Activated T-cell treated with anti-CD3 and anti-CD28 coated beads, Interleukin-2, amount 50 U/mL, for 24 hours (primary cell): ENCODE results near the gene NID1.
"Not testable (repeated sequence)": the region's sequence is repeated elsewhere in the genome, so short reads cannot be mapped to it uniquely, and the experiment has no call there.

ENCODE experiments used
- DNase-seq: peaks from one replicate; pipeline ENCODE4 v3.0.0-alpha.2; 2020
- H3K27ac Mint-ChIP-seq: 2 replicates; pipeline ENCODE4 v1.8.0; 2020; ENCODE audit warnings: mild to moderate bottlenecking, mixed read lengths
- H3K27me3 Mint-ChIP-seq: 2 replicates; pipeline ENCODE4 v1.8.0; 2020; ENCODE audit warnings: mixed read lengths
- H3K36me3 Mint-ChIP-seq: 2 replicates; pipeline ENCODE4 v1.8.0; 2020; ENCODE audit warnings: low read depth, mixed read lengths
- H3K4me1 Mint-ChIP-seq: 2 replicates; pipeline ENCODE4 v1.8.0; 2020; ENCODE audit warnings: low read depth, mixed read lengths
- H3K4me3 Mint-ChIP-seq: 2 replicates; pipeline ENCODE4 v1.8.0; 2020; ENCODE audit warnings: mild to moderate bottlenecking, moderate library complexity, mixed read lengths
- H3K9me3 Mint-ChIP-seq: 2 replicates; pipeline ENCODE4 v1.8.0; 2020; ENCODE audit warnings: mixed read lengths

NID1 gene

DNA sequence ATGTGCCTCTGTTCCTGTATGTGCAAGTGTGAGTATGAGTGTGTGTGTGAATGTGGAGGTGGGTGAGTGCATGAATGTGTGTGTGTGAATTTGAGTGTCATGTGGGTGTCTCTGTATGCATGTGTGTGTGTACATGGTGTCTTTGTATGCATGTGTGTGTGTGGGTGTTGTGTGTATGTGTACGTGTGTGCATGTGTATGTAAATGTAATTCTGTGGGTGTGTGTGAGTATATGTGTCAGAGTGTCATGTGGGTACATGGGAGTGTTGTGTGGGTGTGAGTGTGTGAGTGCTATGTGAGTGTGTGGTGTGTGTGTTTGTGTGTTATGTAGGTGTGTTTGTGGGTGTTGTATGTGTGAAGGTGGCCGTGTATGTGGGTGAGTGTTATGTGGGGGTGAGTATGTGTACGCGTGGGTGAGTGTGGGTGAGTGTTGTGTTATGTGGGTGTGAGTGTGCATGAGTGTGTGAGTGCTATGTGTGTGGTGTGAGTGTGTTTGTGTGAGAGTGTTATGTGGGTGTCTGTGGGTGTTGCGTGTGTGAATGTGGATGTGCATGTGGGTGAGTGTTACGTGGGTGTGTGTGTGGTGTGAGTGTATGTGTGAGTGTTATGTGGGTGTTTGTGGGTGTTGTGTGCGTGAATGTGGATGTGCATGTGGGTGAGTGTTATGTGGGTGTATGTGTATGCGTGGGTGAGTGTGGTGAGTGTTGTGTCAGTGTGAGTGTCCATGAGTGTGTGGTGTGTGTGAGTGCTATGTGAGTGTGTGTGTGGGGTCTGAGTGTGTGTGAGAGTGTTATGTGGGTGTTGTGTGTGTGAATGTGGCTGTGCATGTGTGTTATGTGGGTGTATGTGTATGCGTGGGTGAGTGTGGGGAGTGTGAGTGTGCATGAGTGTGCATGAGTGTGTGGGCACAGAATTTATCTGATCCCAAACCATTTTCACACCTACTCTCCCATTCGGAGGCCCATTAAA lies 36.6 kb upstream of the NID1 start:
- DNase-seq, result no peak
- Mint-ChIP-seq H3K4me3 (no peak overlapping the region), H3K9me3 (peaks cover 9% of the 10 kb centered on the region), H3K36me3 (peaks cover 3% of the 10 kb centered on the region), H3K27me3 (peaks cover 2% of the 10 kb centered on the region), H3K4me1 (peaks cover 10% of the 10 kb centered on the region), H3K27ac (no peak overlapping the region)

DNA sequence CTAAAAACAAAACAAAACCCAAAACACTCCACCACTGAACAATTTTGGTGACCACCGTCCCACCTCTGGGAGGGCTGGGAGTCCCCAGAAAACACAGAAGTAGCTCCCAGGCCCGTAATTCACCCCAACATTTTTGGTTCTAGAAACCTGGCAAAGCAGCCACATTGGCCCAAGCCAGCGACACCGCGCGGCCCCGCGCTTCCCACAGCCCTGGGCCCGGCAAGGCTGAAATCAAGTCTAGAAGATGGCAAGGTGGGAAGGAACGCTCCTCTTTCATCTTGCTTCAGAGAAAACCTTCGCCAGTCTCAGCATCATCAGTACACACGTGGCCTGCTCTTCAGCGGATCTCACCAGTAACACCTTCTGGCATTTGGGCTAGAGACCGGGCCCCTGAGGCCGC lies 35.9 kb upstream of the NID1 start:
- Mint-ChIP-seq H3K9me3 (peaks cover 10% of the 10 kb centered on the region), H3K36me3 (peaks cover 4% of the 10 kb centered on the region), H3K4me3 (no peak overlapping the region), H3K27ac (no peak overlapping the region), H3K4me1 (peaks cover 11% of the 10 kb centered on the region), H3K27me3 (peaks cover 2% of the 10 kb centered on the region)
- no peak for DNase-seq

DNA sequence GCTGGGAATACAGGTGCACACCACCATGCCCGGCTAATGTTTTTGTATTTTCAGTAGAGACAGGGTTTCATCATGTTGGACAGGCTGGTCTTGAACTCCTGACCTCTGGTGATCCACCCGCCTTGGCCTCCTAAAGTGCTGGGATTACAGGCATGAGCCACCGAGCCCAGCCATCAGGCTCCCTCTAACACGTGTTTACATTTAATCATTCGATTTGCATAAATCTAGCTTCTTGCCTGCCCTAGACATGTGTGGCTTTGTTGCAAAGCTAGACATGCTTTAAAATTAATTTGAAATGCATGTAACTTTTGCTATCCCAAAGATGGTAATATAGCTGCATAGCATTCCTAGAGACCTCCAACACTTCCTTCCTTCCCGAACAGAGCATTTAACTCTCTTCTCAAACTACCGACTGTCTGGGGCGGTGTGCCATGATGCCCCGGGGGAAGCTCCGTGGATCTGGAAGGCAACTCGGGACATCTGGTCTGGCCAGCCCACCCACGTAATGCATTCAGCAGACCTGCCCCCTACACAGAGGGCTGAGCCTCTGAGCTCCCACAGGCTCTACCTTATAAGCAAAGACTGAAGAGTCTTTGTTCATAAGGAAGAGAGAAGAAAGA lies 34.6 kb upstream of the NID1 start:
- Mint-ChIP-seq H3K27ac (no peak overlapping the region), H3K9me3 (peaks cover 10% of the 10 kb centered on the region), H3K4me1 (peaks cover 11% of the 10 kb centered on the region), H3K27me3 (peaks cover 10% of the 10 kb centered on the region), H3K36me3 (peaks cover 4% of the 10 kb centered on the region), H3K4me3 (no peak overlapping the region)
- DNase-seq, result no peak

DNA sequence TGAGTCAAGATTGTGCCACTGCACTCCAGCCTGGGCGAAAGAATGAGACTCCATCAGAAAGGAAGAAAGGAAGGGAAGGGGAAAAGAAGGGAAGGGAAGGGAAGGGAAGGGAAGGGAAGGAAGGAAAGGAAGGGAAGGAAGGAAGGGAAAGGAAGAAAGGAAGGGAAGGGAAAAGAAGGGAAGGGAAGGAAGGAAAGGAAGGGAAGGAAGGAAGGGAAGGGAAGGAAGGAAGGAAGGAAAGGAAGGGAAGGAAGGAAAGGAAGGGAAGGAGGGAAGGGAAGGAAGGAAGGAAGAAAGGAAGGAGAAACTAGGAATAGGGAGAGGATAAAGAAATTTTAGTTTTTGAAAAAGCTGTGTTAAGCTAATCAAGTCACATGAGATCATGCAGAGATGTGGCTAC lies 33.4 kb upstream of the NID1 start:
- peaks cover 9% of the 10 kb centered on the region for H3K4me1 Mint-ChIP-seq
- H3K4me3 Mint-ChIP-seq, result no peak overlapping the region
- peaks cover 19% of the 10 kb centered on the region for H3K27me3 Mint-ChIP-seq
- peaks cover 4% of the 10 kb centered on the region for H3K36me3 Mint-ChIP-seq
- H3K9me3 Mint-ChIP-seq, result peaks cover 10% of the 10 kb centered on the region
- no peak overlapping the region for H3K27ac Mint-ChIP-seq
- DNase-seq, result no peak

DNA sequence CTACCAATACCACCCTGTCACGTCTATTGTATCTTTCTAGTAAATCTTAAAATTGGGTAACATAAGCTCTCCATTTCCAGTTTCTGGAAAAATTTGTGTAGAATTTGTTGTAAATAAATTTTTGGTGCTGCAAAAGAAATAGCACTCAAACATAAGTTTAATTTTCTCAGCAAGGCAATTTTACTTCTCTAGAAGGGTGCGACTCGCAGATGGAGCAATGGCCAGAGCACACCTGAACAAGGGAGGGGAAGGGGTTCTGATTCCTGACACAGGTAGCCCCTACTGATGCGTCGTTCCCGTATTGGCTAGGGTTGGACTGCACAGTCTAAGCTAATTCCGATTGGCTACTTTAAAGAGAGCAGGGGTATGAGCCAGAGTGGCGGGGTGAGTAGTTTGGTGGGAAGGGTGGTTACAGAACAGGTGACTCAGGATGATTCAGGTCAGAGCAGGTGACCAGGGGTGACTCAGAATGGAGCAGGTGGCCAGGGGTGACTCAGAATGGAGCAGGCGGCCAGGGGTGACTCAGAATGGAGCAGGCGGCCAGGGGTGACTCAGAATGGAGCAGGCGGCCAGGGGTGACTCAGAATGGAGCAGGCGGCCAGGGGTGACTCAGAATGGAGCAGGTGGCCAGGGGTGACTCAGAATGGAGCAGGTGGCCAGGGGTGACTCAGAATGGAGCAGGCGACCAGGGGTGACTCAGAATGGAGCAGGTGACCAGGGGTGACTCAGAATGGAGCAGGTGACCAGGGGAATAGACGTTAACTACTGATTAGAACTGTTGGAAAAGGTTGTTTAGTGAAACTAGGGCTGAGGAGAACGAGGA lies 32.0 kb upstream of the NID1 start:
- not testable (repeated sequence) for H3K4me3 Mint-ChIP-seq, H3K36me3 Mint-ChIP-seq, H3K4me1 Mint-ChIP-seq
- peak overlapping the region; percentile 98 for H3K27ac Mint-ChIP-seq
- peaks cover 10% of the 10 kb centered on the region for H3K9me3 Mint-ChIP-seq
- peaks cover 23% of the 10 kb centered on the region for H3K27me3 Mint-ChIP-seq
- DNase-seq, result peak; percentile 84

DNA sequence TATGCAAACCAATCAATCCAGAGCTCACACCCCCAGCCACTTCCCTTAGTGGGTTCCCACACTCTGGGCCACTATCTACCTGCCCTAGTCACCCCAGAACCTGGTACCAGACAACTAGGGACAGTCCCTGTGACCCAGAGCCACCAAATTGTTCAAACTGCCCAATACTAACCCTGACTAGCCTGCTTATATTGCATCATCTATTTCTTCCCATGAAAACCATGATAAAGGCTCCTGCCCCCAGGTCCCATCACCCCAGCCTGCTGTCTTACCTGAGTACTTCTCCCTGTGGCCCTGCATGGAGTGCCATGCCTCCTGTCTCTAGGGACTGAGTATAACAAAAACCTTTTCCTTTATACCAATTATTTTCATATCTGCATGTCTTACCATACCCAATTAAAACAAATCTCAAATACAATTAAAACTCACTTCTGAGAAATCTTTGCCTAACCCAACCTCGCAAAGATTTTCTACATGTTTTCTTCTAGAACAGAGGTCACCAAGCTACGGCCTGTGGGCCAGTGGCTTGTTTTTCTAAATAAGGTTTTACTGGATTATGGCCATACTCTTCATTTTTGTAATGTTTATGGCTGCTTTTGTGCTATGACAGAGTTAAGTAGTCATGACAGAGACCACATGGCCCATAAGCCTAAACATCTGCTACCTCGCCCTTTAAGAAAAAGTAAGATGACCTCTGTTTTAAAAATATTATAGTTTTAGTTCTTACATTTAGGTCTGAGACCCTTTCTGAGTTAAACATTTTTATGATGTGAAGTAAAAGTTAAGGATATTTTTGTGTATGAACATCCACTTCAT lies 31.0 kb upstream of the NID1 start:
- Mint-ChIP-seq H3K4me1 (peaks cover 9% of the 10 kb centered on the region), H3K27me3 (peaks cover 28% of the 10 kb centered on the region), H3K4me3 (no peak overlapping the region), H3K36me3 (peaks cover 4% of the 10 kb centered on the region), H3K27ac (peak overlapping the region; percentile 98), H3K9me3 (peaks cover 10% of the 10 kb centered on the region)
- no peak for DNase-seq

DNA sequence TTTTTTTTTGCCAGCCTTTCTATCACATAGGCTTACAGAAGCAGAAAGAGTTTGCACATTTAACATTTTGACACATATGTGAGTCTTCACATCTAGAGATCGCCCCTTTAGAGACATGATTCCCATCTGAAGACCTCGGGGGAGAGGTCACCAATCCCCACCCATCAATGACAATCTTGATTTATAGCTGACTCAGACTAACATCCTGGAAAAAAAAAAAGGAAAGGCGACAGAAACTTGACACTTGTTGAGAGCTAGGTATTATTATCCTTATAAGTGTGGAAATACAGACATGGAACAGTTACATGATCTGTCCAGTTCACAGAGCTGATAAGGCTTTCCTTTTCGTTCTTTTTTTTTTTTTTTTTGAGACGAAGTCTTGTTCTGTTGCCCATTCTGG lies 28.0 kb upstream of the NID1 start:
- H3K9me3 Mint-ChIP-seq, result peaks cover 10% of the 10 kb centered on the region
- no peak overlapping the region for H3K27ac Mint-ChIP-seq
- peaks cover 4% of the 10 kb centered on the region for H3K36me3 Mint-ChIP-seq
- H3K27me3 Mint-ChIP-seq, result peaks cover 37% of the 10 kb centered on the region
- H3K4me3 Mint-ChIP-seq, result no peak overlapping the region
- no peak for DNase-seq
- H3K4me1 Mint-ChIP-seq, result peaks cover 11% of the 10 kb centered on the region

DNA sequence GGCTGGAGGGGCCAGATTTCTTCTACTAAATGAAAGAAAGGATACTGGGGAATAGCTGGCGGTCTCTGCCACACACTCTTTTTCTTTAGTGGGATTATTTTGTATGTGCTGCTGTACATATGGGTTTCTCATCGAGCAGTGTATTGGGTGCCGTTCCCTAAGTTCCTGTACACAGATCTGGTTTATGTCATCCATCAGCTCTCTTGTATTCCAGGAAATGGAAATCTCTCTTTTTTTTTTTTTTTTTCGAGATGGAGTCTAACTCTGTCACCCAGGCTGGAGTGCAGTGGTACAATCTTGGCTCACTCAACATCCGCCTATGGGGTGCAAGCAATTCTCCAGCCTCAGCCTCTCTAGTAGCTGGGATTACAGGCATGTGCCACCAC lies 27.0 kb upstream of the NID1 start:
- Mint-ChIP-seq H3K27ac (no peak overlapping the region), H3K4me1 (peaks cover 7% of the 10 kb centered on the region), H3K4me3 (no peak overlapping the region), H3K36me3 (peaks cover 2% of the 10 kb centered on the region), H3K9me3 (peaks cover 6% of the 10 kb centered on the region), H3K27me3 (peaks cover 37% of the 10 kb centered on the region)
- no peak for DNase-seq

DNA sequence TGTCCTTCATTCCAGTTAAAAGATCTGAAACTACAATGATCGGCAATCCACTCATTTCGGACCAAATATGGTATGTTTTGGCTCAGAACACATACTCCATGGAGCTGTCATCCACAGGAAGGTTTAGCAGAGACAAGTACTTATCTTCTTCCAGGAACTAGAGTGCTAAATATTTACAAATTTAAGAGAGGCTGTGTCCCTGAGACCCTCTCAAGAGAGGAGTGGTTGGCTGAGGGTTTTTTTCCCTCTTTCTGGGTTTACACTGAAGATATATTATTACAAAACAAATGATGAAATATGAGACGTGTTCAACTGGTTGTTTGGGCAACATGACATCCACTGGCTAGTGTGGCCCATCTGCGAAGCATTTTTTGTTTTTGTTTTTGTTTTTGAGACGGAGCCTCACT lies 25.9 kb upstream of the NID1 start:
- Mint-ChIP-seq H3K4me3 (no peak overlapping the region), H3K27me3 (peaks cover 37% of the 10 kb centered on the region), H3K9me3 (no peaks in the 10 kb centered on the region), H3K36me3 (no peaks in the 10 kb centered on the region), H3K4me1 (peaks cover 2% of the 10 kb centered on the region), H3K27ac (no peak overlapping the region)
- DNase-seq, result no peak

DNA sequence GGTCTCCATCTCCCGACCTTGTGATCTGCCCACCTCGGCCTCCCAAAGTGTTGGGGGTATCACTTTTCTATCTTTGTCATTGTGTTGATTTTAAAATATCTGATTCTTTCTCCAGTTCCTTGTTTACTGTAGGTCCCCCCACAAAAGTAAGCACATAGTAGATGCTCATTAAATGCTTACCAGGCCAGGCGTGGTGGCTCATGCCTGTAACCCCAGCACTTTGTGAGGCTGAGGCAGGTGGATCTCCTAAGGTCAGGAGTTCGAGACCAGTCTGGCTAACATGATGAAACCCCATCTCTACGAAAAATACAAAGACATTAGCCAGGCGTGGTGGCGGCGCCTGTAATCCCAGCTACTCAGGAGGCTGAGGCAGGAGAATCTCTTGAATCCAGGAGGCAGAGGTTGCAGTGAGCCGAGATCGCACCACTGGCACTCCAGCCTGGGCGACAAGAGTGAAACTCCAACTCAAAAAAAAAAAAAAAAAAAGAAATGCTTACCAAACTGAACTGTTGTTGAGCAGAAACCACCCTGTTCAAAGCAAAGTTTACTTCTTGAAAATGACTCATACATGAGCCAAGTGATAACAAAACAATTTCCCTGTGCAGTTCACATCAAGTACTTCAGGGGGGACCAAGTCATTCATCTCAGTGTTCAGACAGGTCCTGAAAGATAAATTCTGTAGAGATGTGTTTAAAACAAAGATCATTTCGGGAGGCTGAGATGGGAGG lies 24.3 kb upstream of the NID1 start:
- Mint-ChIP-seq H3K4me3 (no peak overlapping the region), H3K27ac (no peak overlapping the region), H3K27me3 (peaks cover 26% of the 10 kb centered on the region), H3K36me3 (no peaks in the 10 kb centered on the region), H3K9me3 (no peaks in the 10 kb centered on the region), H3K4me1 (peaks cover 2% of the 10 kb centered on the region)
- DNase-seq, result no peak

DNA sequence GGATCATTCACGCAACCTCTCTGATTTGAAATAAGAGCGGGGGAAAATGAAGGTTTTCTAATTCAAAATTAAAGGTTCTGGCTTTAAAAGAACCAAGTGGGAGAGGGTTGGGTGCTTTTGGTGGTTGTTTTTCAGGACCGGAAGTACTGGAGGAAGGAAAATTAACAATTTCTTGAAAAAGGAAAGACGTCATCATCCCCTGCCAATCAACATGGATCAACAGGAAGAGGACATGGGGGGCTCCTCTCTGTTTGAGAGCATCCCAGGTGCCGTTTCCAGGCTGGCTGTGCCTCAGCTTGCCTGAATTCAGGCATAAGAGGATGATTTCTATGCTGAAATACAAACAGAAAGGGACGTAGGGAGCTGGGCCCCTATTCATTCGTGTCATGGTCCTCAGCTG lies 21.6 kb upstream of the NID1 start:
- H3K4me3 Mint-ChIP-seq, result no peak overlapping the region
- H3K36me3 Mint-ChIP-seq, result no peaks in the 10 kb centered on the region
- peaks cover 10% of the 10 kb centered on the region for H3K27me3 Mint-ChIP-seq
- no peak overlapping the region for H3K27ac Mint-ChIP-seq
- no peaks in the 10 kb centered on the region for H3K9me3 Mint-ChIP-seq
- no peak for DNase-seq
- H3K4me1 Mint-ChIP-seq, result peaks cover 11% of the 10 kb centered on the region

DNA sequence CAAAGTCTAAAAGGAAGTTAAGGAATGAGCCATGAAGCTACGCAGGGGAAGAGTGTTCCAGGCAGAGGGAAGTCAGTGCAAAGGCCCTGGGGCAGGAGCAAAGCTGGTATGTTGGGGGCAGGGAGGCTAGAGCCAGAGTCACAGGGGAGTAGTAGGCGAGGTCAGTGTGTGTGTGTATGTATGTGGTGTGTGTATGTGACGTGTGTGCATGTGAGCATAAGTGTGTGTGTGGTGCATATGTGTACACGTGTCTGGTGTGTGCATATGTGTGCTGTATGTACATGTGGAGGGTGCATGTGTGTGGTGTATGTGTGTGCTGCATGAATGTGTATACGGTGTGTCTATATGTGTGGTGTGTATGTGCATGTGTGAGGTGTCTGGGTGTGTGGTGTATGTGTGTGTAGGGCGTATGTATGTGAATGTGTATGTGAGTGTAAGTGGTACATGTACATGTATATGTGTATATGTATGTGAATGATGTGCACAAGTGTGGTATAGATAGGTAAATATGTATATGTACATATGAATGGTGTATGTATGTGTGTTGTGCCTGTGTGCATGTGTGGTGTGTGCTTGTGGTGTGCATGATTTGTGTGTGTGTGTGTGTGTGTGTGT lies 20.8 kb upstream of the NID1 start:
- no peak overlapping the region for H3K27ac Mint-ChIP-seq
- H3K27me3 Mint-ChIP-seq, result peaks cover 9% of the 10 kb centered on the region
- H3K4me1 Mint-ChIP-seq, result peaks cover 11% of the 10 kb centered on the region
- no peak for DNase-seq
- no peaks in the 10 kb centered on the region for H3K36me3 Mint-ChIP-seq
- H3K9me3 Mint-ChIP-seq, result no peaks in the 10 kb centered on the region
- H3K4me3 Mint-ChIP-seq, result no peak overlapping the region

DNA sequence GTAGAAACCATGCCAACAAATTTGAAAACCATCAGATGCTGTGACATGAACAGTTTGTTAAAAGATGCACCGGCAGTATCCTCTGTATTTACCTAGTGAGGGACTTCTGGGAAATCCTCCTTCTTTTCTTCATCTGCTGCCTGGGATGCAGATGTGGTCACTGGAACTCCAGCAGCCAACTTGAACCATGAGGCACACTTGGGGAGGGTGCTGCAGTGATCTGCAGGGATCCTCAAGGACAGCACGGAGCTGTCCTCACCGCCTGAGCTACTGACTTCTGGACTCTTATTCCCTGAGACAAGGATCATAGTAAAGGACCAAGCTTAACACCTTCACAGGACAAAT lies 19.5 kb upstream of the NID1 start:
- no peak for DNase-seq

More for the DNA sequence above, 19.5 kb upstream of the NID1 start:
- Mint-ChIP-seq H3K27ac (no peak overlapping the region), H3K4me1 (peaks cover 9% of the 10 kb centered on the region), H3K27me3 (peaks cover 3% of the 10 kb centered on the region), H3K36me3 (no peaks in the 10 kb centered on the region), H3K9me3 (no peaks in the 10 kb centered on the region), H3K4me3 (no peak overlapping the region)
